SK-N-MC (cell line): ENCODE results near the gene PARVB.

Experiments used
- EZH2 ChIP-seq: fragments of 200-600 bp; sonication (generic); IDR thresholded peaks from one replicate; pipeline ENCODE4 v1.6.1; 2017; ENCODE audit warnings: antibody characterized with exemption
- FOXP2 ChIP-seq: optimal IDR thresholded peaks from 2 replicates; pipeline ENCODE3; 2011; ENCODE audit warnings: mild to moderate bottlenecking, moderate library complexity; ENCODE audit not compliant: insufficient read depth; ENCODE audit errors: extremely low read length, control extremely low read depth
- POLR2AphosphoS5 ChIP-seq: IDR thresholded peaks from 2 replicates; pipeline ENCODE4 v1.6.1; 2012; ENCODE audit warnings: mild to moderate bottlenecking, low read depth, low read length, borderline replicate concordance

DNA sequence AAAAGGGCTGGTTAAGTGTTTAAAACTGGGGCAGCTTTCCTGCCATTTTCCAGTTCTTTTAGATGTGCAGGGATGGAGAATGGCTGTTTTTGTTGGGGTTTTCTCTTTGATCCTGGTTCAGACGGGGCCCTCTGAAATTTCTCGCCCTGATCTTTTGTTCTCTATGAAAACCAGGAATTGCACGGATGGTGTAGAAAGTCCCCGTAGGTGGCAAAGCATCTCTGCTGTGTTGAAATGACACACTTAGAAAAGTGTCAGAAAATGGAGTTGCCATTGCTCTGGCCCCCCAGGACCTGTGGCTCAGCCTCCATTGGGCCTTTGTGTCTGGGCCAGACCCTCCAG is 63.0 kb downstream of the PARVB start:
- TF ChIP-seq POLR2AphosphoS5 (no peak), EZH2 (no peak), FOXP2 (no peak)
